Left ventricle myocardium inferior (tissue), 1 donor: ENCODE measurements around the gene FNTB. TPM values are rescaled to one million over a fixed set of nuclear protein-coding genes. Genes with fewer than 3 reads are reported as not detected.

ENCODE experiments used
- DNase-seq: peaks from one replicate; pipeline ENCODE4 v3.0.0-alpha.2; 2020
- H3K27ac ChIP-seq: fragments of 200-600 bp; replicated peaks from 2 replicates; pipeline ENCODE4 v1.8.0; 2021
- H3K27me3 ChIP-seq: fragments of 200-600 bp; 2 replicates; pipeline ENCODE4 v1.8.0; 2021; ENCODE audit warnings: low read depth
- H3K36me3 ChIP-seq: fragments of 200-600 bp; 2 replicates; pipeline ENCODE4 v1.8.0; 2021
- H3K4me1 ChIP-seq: fragments of 200-600 bp; 2 replicates; pipeline ENCODE4 v1.8.0; 2021
- H3K4me3 ChIP-seq: fragments of 200-600 bp; 2 replicates; pipeline ENCODE4 v1.8.0; 2021; ENCODE audit warnings: mild to moderate bottlenecking, moderate library complexity
- H3K9me3 ChIP-seq: fragments of 200-600 bp; replicated peaks from 2 replicates; pipeline ENCODE4 v1.8.0; 2021
- CTCF ChIP-seq: fragments of 200-600 bp; IDR thresholded peaks from 2 replicates; pipeline ENCODE4 v1.8.0; 2021; ENCODE audit warnings: antibody characterized with exemption, mild to moderate bottlenecking, borderline replicate concordance
- intact Hi-C: fragments of 100-400 bp; cut with micrococcal nuclease; formaldehyde crosslinking; loops from one replicate; pipeline ENCODE4 v1.11.0; 2022
- total RNA-seq: library from RNA; stranded (reverse); fragmentation: NEBNext Ultra II Directional; extraction: Animal tissue kit (Norgen Biotek cat#: 25700); gene quantifications from one replicate; pipeline ENCODE4 v1.2.1, GENCODE V29; 2021
- donor health status: DM: no; HTN: yes; CAD: no; lungs with severe emphysema.

The FNTB gene
- total RNA-seq, 1 donor from 2014 or later, result 17.9 TPM

- H3K9me3 ChIP-seq, result no peaks in the 10 kb centered on the region
- no peak overlapping the region for H3K4me3 ChIP-seq
- H3K27ac ChIP-seq, result peak overlapping the region; percentile 44
- intact Hi-C loops, result no loop called here
- DNase-seq, result no peak
- H3K36me3 ChIP-seq, result peaks cover 36% of the 10 kb centered on the region
- H3K4me1 ChIP-seq, result peaks cover 35% of the 10 kb centered on the region
- no peak for TF ChIP-seq CTCF
- H3K27me3 ChIP-seq, result no peaks in the 10 kb centered on the region
Measured at GRCh38 chr14:65043893-65044595, 57.3 kb downstream of the FNTB start.

GRCh38 chr14:65044596-65044959, 57.9 kb downstream of the FNTB start:
- DNase-seq, result no peak
- H3K27ac ChIP-seq, result no peak overlapping the region
- no peak for TF ChIP-seq CTCF
- H3K36me3 ChIP-seq, result peaks cover 39% of the 10 kb centered on the region
- no peak overlapping the region for H3K4me3 ChIP-seq
- intact Hi-C loops, result no loop called here
- no peaks in the 10 kb centered on the region for H3K27me3 ChIP-seq
- peaks cover 32% of the 10 kb centered on the region for H3K4me1 ChIP-seq
- H3K9me3 ChIP-seq, result no peaks in the 10 kb centered on the region

- H3K4me3 ChIP-seq, result no peak overlapping the region
- peaks cover 39% of the 10 kb centered on the region for H3K36me3 ChIP-seq
- H3K4me1 ChIP-seq, result peaks cover 33% of the 10 kb centered on the region
- no peak for DNase-seq
- H3K27ac ChIP-seq, result no peak overlapping the region
- intact Hi-C loops, result no loop called here
- H3K9me3 ChIP-seq, result no peaks in the 10 kb centered on the region
- TF ChIP-seq CTCF, result no peak
- no peaks in the 10 kb centered on the region for H3K27me3 ChIP-seq
Measured at GRCh38 chr14:65045006-65045405, 58.3 kb downstream of the FNTB start.

GRCh38 chr14:65045709-65046108, 59.0 kb downstream of the FNTB start:
- TF ChIP-seq CTCF, result no peak
- intact Hi-C loops, result no loop called here
- peaks cover 37% of the 10 kb centered on the region for H3K36me3 ChIP-seq
- H3K4me3 ChIP-seq, result no peak overlapping the region
- no peaks in the 10 kb centered on the region for H3K27me3 ChIP-seq
- DNase-seq, result no peak
- H3K9me3 ChIP-seq, result no peaks in the 10 kb centered on the region
- H3K4me1 ChIP-seq, result peaks cover 40% of the 10 kb centered on the region
- H3K27ac ChIP-seq, result no peak overlapping the region

GRCh38 chr14:65052832-65053231, 66.1 kb downstream of the FNTB start:
- Histone ChIP-seq H3K27me3 (no peaks in the 10 kb centered on the region), H3K4me1 (peaks cover 24% of the 10 kb centered on the region), H3K36me3 (peaks cover 33% of the 10 kb centered on the region), H3K4me3 (no peak overlapping the region), H3K27ac (no peak overlapping the region), H3K9me3 (no peaks in the 10 kb centered on the region)
- TF ChIP-seq CTCF, result no peak
- DNase-seq, result no peak
- intact Hi-C loops, result no loop called here
